ENCODE measurements around the gene SULF2.

SULF2 gene

GRCh38 chr20:47768016-47768824 lies 17.1 kb downstream of the SULF2 start:
- H3K36me3 ChIP-seq (ENCODE audit: control insufficient read depth, insufficient read depth, low read length, severe bottlenecking): no peaks in the 10 kb centered on the region
- H3K9me3 ChIP-seq (ENCODE audit: control insufficient read depth, low read length): peaks cover 7% of the 10 kb centered on the region
- H3K4me1 ChIP-seq (ENCODE audit: control insufficient read depth, insufficient read depth, low read length): peaks cover 3% of the 10 kb centered on the region
- H3K4me3 ChIP-seq (ENCODE audit: low read length): no peak overlapping the region
- DNase-seq (ENCODE audit: low read depth): no peak
- H3K9ac ChIP-seq (ENCODE audit: low read length): no peak overlapping the region
- peaks cover 37% of the 10 kb centered on the region for H3K27me3 ChIP-seq (replicated peaks; ENCODE audit: control insufficient read depth, insufficient read depth, low read length)

DNA sequence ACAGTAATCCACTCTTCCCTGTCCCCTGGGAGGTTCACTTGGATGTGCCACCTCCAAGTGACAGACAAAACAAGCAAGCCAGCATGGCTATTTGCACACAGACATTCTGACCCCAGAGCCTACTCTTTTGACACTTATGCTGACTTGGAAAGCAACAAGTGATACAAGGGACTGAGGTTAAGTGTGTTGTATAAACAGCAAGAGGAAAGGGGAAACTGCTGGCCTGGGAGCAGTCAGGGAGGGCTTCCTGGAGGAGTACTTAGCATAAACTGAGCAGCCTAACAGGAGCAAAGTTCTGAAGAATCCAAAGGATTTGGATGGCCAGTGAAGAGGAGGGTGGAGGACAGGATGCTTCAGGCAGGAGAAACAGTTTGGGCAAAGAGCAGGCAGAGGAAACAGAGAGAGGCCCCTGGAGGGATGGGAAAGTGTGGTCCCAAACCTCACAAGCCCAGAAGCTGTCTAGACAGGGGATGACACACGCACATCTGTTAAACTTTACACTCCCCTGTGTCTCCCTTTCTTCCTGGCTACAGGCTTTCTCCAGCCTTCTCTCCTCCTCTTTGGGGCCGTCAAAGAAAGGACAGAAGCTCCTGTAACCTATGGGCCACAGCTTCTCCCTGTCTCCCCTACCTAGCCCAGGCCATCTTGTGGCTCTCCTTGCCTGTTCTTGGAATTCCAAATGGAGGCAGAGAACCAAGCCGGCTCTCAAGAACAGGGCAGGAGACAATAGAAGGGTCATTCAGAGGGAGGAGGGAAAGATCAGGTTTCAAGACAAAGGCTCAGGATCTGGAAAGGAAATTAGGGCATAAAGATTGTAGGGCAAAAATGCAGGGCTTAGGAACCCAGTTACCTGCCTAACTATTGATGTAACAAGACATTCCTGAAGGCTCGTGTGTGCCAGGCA lies 19.3 kb downstream of the SULF2 start:
- Histone ChIP-seq H3K9ac (ENCODE audit: low read length) (no peak overlapping the region), H3K4me3 (ENCODE audit: low read length) (no peak overlapping the region), H3K9me3 (ENCODE audit: control insufficient read depth, low read length) (peaks cover 7% of the 10 kb centered on the region), H3K36me3 (ENCODE audit: control insufficient read depth, insufficient read depth, low read length, severe bottlenecking) (no peaks in the 10 kb centered on the region), H3K27me3 (replicated peaks; ENCODE audit: control insufficient read depth, insufficient read depth, low read length) (peaks cover 53% of the 10 kb centered on the region), H3K4me1 (ENCODE audit: control insufficient read depth, insufficient read depth, low read length) (peaks cover 3% of the 10 kb centered on the region)
- DNase-seq (ENCODE audit: low read depth): no peak

DNA sequence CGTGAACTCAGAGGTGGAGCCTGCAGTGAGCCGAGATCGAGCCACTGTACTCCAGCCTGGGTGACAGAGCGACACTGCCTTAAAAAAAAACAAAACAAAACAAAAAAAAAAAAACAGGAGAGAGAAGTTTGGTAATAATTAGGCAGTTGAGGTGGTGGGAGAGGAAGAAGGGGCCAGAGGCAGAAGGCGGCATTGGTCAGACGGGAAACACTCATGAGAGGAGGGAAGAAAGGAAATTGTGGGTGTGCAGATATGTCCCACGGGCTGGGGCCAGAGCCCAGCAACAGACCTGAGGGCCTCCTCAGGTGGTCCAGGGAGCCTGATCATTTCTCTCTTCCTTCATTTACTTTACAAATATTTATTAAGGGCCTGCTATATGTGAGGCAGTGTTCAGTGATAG lies 20.0 kb downstream of the SULF2 start:
- Histone ChIP-seq H3K4me1 (ENCODE audit: control insufficient read depth, insufficient read depth, low read length) (peaks cover 3% of the 10 kb centered on the region), H3K9me3 (ENCODE audit: control insufficient read depth, low read length) (peaks cover under 1% of the 10 kb centered on the region), H3K9ac (ENCODE audit: low read length) (no peak overlapping the region), H3K4me3 (ENCODE audit: low read length) (no peak overlapping the region), H3K27me3 (replicated peaks; ENCODE audit: control insufficient read depth, insufficient read depth, low read length) (peaks cover 59% of the 10 kb centered on the region), H3K36me3 (ENCODE audit: control insufficient read depth, insufficient read depth, low read length, severe bottlenecking) (no peaks in the 10 kb centered on the region)
- DNase-seq (ENCODE audit: low read depth): no peak

- no peaks in the 10 kb centered on the region for H3K36me3 ChIP-seq (ENCODE audit: control insufficient read depth, insufficient read depth, low read length, severe bottlenecking)
- no peaks in the 10 kb centered on the region for H3K9me3 ChIP-seq (ENCODE audit: control insufficient read depth, low read length)
- peaks cover 68% of the 10 kb centered on the region for H3K27me3 ChIP-seq (replicated peaks; ENCODE audit: control insufficient read depth, insufficient read depth, low read length)
- H3K4me1 ChIP-seq (ENCODE audit: control insufficient read depth, insufficient read depth, low read length): peaks cover 3% of the 10 kb centered on the region
- H3K4me3 ChIP-seq (ENCODE audit: low read length): no peak overlapping the region
- DNase-seq (ENCODE audit: low read depth): no peak
- H3K9ac ChIP-seq (ENCODE audit: low read length): no peak overlapping the region
These were observed 21.0 kb downstream of the SULF2 start for GRCh38 chr20:47764154-47764733.

DNA sequence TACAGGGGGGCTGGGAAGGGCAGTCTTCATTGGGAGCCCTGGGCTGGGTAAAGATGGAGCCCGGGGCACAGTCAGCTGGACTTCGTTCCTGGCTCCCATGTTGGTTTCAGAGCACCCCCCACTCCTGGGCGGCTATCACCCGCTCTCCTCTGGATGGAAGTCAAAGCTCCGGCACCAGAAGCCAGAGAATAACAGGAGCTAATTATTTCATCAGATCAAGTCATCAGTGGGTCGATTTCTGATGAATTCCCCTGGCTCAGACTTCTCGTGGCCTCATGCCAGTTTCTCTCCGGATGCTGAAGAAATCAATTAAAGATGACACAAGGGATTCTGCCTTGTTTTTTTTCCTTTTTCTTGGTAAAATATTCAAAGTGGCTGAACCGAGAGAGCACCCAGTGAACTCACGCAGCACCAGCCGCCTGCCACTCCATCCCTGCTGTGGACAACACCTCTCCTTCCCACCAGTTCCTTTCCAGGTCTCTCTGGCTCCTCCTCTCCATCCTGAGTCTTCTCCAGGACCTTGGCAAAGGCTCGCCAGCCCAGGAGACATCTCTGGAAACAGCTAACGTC lies 22.5 kb downstream of the SULF2 start:
- H3K36me3 ChIP-seq (ENCODE audit: control insufficient read depth, insufficient read depth, low read length, severe bottlenecking): no peaks in the 10 kb centered on the region
- no peak overlapping the region for H3K4me3 ChIP-seq (ENCODE audit: low read length)
- DNase-seq (ENCODE audit: low read depth): no peak
- peaks cover 3% of the 10 kb centered on the region for H3K4me1 ChIP-seq (ENCODE audit: control insufficient read depth, insufficient read depth, low read length)
- no peaks in the 10 kb centered on the region for H3K9me3 ChIP-seq (ENCODE audit: control insufficient read depth, low read length)
- no peak overlapping the region for H3K9ac ChIP-seq (ENCODE audit: low read length)
- peaks cover 75% of the 10 kb centered on the region for H3K27me3 ChIP-seq (replicated peaks; ENCODE audit: control insufficient read depth, insufficient read depth, low read length)

DNA sequence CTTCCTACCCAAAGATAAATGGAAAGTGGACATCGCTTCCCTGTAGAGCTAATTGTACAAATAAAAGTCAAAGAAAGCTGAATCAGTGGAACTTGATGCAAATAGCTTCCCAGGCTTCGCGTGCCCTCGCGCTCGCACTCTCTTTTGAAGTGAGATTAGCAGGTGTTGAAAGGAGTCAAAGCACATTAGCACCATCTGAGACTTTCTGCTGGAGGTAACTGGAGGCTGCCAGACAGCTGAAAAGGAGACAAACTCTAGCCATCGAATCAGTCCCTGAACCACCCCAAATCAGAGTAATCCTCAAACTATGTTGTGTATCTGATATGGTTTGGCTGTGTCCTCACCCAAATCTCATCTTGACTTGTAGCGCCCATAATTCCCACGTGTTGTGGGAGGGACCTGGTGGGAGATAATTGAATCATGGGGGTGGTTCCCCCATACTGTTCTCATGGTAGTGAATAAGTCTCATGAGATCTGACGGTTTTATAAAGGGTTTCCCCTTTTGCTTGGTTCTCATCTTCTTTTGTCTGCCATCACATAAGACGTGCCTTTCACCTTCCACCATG lies 23.7 kb downstream of the SULF2 start:
- H3K4me1 ChIP-seq (ENCODE audit: control insufficient read depth, insufficient read depth, low read length): peaks cover 3% of the 10 kb centered on the region
- H3K9me3 ChIP-seq (ENCODE audit: control insufficient read depth, low read length): no peaks in the 10 kb centered on the region
- H3K9ac ChIP-seq (ENCODE audit: low read length): no peak overlapping the region
- H3K36me3 ChIP-seq (ENCODE audit: control insufficient read depth, insufficient read depth, low read length, severe bottlenecking): no peaks in the 10 kb centered on the region
- H3K27me3 ChIP-seq (replicated peaks; ENCODE audit: control insufficient read depth, insufficient read depth, low read length): peaks cover 74% of the 10 kb centered on the region
- no peak overlapping the region for H3K4me3 ChIP-seq (ENCODE audit: low read length)
- DNase-seq (ENCODE audit: low read depth): no peak

DNA sequence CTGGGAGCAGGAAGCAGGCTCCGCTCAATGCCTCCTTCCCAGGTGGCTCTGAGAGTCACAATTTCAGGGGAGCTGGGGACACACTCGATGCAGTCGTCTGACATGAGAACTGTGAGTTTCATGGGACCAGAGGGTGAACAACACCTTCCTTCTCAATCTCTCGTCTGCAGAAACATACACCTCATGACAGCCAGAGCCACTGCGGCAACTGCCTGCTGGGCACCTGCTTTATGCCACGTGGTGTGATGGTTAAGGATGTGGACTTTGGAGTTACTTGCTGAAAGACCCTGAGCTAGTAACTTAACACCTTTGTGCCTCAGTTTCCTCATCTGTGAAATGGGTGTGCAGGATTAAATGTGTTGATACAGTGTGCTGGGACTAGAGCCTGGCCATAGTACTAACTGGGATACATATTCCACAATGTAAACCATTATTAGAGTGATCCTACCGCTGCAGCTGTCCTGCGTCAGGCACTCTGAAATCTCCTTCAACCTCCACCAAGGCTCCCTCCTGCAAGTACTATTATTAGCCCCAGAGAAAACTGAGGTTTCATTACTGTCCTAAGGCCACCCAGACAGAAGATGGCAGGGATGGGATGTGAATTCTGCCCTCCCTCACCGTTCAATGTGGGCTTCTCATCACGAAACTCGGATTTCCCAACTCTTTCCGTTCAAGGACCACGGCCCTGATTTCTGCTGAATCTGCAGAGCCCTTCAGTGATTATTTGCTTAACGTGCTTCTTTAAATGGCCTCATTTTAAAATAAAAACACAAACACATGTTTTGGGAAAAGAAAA lies 24.4 kb downstream of the SULF2 start:
- Histone ChIP-seq H3K4me3 (ENCODE audit: low read length) (no peak overlapping the region), H3K9ac (ENCODE audit: low read length) (no peak overlapping the region), H3K9me3 (ENCODE audit: control insufficient read depth, low read length) (no peaks in the 10 kb centered on the region), H3K36me3 (ENCODE audit: control insufficient read depth, insufficient read depth, low read length, severe bottlenecking) (no peaks in the 10 kb centered on the region), H3K27me3 (replicated peaks; ENCODE audit: control insufficient read depth, insufficient read depth, low read length) (peaks cover 67% of the 10 kb centered on the region), H3K4me1 (ENCODE audit: control insufficient read depth, insufficient read depth, low read length) (peaks cover 3% of the 10 kb centered on the region)
- no peak for DNase-seq (ENCODE audit: low read depth)

GRCh38 chr20:47758517-47759450 lies 26.5 kb downstream of the SULF2 start:
- Histone ChIP-seq H3K9ac (ENCODE audit: low read length) (no peak overlapping the region), H3K36me3 (ENCODE audit: control insufficient read depth, insufficient read depth, low read length, severe bottlenecking) (no peaks in the 10 kb centered on the region), H3K4me3 (ENCODE audit: low read length) (no peak overlapping the region), H3K9me3 (ENCODE audit: control insufficient read depth, low read length) (no peaks in the 10 kb centered on the region), H3K27me3 (replicated peaks; ENCODE audit: control insufficient read depth, insufficient read depth, low read length) (peaks cover 60% of the 10 kb centered on the region), H3K4me1 (ENCODE audit: control insufficient read depth, insufficient read depth, low read length) (no peaks in the 10 kb centered on the region)
- no peak for DNase-seq (ENCODE audit: low read depth)

DNA sequence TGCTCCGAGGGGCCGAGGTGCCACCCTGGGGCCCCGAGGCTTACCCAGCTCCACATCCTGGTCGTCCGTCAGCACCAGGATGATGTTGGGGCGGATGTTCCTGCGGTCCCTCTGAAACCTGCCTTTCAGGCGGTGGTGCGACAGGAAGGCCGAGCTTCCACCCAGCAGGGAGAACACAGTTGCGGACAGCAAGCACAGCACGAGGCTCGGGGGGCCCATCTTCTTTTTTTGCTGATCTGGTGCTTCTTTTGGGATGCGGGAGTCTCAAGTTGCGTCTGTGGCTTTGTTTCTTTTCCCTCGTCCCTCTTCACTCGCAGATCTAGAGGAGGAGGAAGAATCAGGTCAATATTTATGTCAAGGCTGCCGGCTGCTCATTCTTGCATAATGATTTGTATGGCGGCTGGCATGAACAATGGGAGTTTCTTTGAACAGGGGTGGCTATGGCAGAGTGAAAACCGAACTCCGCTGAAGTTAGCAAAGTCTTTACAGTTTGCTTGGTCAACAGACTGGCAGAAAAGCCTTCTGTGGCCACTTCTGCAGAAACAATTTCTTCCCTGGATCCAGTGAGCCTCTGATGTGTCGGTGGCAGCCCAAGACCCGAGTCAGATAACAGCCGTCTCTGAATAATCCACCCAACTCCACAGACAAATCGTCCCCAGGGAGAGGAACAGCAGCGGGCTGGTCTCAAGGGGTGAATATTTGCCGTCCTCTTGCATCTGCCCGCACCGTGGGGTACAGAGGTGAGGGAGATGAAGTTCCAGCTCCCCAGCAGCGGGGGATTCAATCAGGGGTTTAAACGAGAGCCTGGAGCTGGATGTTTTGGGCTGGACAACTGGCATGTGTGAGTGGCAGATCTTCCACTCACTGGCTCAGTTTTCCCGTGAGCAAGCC lies 27.9 kb downstream of the SULF2 start:
- Histone ChIP-seq H3K9me3 (ENCODE audit: control insufficient read depth, low read length) (no peaks in the 10 kb centered on the region), H3K9ac (ENCODE audit: low read length) (no peak overlapping the region), H3K4me3 (ENCODE audit: low read length) (no peak overlapping the region), H3K36me3 (ENCODE audit: control insufficient read depth, insufficient read depth, low read length, severe bottlenecking) (no peaks in the 10 kb centered on the region), H3K4me1 (ENCODE audit: control insufficient read depth, insufficient read depth, low read length) (no peaks in the 10 kb centered on the region), H3K27me3 (replicated peaks; ENCODE audit: control insufficient read depth, insufficient read depth, low read length) (peaks cover 53% of the 10 kb centered on the region)
- no peak for DNase-seq (ENCODE audit: low read depth)

Data from adipocyte (in vitro differentiated cells).